GM12873 (cell line): ENCODE results near the gene KCNH1.

ENCODE experiments used
- TF ChIP-seq, protein P1 (sequence below): IDR thresholded peaks from 2 replicates; pipeline ENCODE4 v1.5.1; 2012; ENCODE audit warnings: low read depth, mild to moderate bottlenecking, moderate library complexity, low read length, control low read depth; ENCODE audit not compliant: insufficient read depth; ENCODE audit errors: missing control alignments

Gene KCNH1

DNA sequence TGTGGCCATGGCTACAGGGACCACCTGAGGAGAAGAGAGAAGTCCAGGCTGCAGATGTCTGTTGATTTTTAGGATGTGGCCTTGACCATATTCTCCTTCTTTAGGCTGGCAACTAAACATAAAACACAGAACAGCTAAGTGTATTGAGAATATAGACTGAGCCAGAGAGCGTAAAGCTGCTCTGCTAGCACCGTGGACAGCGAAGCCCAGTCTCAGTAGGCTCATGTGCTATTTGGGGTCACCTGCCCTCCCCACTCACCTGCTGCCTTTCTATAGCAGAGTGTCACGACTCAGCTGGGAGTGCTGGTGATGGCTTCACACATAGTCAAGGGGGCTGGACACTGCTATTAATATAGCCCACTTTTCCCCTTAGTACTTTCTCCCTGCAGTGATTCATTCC is 278.5 kb downstream of the KCNH1 start:
- TF ChIP-seq, protein P1, sequence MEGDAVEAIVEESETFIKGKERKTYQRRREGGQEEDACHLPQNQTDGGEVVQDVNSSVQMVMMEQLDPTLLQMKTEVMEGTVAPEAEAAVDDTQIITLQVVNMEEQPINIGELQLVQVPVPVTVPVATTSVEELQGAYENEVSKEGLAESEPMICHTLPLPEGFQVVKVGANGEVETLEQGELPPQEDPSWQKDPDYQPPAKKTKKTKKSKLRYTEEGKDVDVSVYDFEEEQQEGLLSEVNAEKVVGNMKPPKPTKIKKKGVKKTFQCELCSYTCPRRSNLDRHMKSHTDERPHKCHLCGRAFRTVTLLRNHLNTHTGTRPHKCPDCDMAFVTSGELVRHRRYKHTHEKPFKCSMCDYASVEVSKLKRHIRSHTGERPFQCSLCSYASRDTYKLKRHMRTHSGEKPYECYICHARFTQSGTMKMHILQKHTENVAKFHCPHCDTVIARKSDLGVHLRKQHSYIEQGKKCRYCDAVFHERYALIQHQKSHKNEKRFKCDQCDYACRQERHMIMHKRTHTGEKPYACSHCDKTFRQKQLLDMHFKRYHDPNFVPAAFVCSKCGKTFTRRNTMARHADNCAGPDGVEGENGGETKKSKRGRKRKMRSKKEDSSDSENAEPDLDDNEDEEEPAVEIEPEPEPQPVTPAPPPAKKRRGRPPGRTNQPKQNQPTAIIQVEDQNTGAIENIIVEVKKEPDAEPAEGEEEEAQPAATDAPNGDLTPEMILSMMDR, result no peak

DNA sequence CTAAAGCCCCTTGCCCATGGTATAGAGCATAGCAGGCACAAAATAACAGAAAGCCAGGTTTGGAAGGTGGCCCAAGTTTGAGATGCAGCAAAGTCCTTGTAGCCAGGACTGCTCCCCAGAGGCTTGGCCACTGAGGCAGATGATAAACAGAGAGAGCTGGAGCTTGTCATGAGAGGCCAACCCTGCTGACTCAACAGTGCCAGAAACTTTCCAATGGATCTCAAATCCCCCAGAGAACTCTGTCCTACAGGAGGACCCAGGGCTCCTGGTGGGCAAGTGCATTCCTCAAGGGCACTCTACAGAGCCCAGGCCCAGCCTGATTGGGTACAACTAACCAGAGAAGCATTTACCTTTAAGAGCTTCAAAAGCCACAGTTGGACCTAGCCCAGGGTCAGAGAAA is 280.7 kb downstream of the KCNH1 start:
- TF ChIP-seq, protein P1, result no peak

DNA sequence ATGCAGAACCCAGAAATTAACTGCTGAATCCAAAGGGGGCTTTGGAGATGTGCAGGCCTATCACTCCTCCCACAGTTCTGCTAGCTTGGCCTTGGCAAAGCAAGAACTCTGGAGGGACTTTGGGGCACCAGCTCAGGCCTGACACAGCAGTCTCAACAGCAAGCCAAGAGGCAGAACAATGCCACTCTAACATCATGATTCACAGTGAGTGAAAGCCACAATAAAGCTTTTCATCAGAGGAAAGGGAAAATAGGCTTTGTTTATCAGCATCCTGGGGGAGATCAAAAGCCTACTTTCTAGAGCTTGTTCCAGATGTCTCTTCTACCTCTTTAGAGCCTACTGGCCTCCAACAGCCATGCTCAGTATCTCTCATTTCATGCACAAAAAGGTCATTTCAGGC is 283.4 kb downstream of the KCNH1 start:
- TF ChIP-seq, protein P1, result no peak

DNA sequence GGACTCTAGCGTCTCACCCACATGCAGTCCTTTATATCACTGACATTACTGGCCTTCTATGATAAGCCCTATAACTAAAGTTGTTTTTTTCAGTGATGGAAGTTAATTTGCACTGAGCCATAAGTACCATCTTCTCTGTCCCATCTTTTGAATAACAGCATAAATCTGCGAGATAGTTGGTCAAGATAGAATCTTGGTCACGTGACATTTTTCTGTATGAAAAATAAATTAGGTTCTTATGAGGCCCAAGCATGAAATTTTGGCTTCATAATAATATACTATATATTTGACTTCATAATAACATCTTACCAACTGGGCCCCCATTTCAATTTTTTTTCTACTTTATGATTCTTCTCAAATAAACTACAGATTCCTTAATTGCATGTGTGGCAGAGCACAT is 285.5 kb downstream of the KCNH1 start:
- TF ChIP-seq, protein P1, result no peak

DNA sequence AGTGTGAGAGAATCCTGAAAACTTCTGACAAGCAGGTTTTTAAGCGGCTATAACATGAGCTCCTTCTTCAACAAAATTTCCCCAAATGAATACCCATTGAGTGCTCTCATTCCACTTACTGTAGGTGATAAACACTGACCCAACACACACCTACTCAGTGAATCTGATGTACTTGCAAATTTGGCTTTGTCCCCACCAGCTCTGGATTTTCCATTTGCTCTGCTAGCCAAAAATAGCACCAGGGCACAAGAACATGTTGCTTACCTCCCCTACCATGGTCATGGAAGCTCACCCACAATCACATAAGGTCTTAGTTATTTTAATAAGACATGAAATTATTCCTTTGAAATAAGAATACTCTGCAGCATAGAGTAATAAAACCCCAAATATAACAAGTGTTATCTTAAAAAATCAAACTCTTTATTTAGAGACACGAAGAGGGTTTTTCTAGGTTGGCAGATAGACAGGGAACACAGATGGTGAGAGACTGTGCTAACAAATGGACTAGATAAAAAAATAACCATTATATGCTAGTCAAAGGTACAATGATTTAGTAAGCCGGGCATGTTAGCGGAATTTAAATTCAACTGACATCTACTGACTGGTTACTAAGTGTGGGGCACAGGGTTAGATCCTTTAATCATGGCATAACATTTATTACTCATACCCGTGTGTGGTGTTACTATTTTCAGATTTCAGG is 291.9 kb downstream of the KCNH1 start:
- TF ChIP-seq, protein P1, result no peak

DNA sequence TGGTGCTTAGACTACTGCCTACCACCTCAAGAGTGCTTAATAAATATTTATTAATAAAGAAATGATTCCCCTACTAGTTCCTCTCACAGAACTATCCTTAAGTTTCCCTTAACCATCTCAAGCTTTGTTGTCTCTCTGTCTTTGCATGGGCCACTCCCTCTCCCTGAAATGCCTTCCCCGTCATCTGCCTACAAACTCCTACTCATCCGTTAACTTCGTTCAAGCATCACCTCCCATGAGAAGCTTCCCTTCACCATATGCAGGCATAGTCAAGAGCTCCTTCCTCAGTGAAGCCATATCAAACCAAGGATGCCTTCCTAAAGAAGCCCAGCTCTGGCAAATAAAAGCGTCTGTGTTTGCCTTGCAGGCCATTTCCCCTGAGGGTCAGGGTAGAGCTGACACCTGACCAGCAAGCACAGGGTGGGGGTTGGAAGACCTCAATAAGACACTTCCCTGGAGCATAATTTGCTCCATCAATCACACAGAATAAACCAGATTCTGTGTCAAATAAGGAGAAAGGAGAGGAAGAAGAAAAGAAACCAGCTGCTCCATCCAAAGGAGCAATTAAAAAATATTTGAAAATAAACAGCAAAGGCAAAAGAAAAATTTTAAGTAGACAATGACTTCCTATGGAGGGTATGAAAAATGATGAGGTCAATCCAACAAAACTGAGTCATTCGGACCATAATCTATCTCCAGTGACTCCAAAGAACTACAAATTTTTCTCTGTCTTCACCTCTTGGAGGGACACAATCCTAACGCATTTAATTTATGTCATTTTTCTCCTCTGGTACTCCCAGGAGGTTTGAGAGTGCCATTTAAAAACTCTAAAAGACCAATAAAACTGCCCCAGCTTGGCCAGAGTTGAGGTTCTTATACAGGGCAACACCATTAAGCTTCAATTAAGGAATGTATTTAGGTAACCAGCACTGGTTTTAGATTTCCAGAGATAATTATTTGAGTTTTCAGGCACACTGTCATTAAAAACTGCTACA is 303.6 kb downstream of the KCNH1 start:
- TF ChIP-seq, protein P1, result no peak

DNA sequence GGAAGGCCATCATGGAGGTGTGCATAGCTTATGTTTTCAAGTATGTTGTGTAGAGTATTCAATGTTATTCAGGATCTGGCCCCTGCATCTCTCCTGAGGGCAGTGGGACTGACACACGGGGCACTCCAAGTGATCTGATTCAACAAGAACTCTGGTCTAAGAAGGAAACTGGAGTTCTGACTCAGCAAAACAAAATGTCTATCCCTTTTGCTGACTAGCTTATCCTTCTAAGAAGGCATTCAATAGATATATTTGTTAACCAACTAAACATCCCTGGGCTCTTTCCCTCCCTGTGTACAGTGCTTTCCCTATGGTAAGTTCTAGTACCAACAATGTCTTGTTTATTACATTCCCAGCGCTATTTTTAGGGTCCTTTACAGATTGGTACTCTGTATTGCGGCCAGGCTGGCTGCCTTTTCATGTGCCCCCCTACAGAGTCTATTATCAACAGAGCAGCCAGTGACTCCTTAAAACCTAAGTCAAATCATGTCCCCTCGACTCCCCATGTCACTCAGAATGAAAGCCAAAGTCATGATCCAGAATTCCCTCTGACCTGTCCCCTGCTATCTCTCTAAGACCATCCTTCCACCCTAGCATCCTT is 304.9 kb downstream of the KCNH1 start:
- TF ChIP-seq, protein P1, result no peak
